ENCODE results near the gene KRT13. TPM values are rescaled to one million over a fixed set of nuclear protein-coding genes. Genes with fewer than 3 reads are reported as not detected.

KRT13 gene
- total and polyA plus RNA-seq, 2 experiments from 2014 or later = 8.1 to 24.8 TPM

DNA sequence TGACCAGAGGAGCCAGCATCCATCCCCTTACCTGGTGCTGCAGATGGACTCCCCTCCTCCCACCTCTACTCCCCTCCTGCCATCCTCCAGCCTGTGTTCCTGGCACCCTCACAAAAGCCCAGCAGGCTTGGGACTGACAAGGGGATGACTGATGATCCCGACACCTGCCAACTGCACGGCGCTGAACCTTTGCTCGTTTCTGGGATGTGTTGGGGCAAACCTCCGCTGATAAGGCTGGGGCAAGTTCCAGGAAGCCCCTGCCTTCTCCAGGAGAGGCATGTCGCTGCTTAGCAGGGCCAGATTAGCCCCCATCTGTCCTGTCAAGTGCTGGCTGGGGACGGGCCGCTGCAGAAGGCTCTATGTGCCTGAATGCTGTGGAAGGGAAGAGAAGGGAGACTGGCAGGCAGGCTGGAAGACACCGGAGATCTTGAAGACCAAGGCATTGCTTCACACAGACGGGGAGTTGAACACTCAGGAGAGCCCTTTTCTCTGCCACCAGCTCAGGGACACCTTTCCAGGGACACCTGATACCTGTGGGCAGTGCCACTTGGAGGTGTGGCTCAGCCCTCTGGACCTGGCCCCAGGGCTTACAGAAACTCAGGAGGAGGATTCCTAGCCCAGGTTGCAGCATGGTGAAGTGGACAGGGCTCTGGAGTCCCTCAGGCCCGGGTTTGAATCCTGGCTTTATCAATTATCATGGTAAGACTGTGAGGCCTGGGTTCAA, 14.3 kb upstream of the KRT13 start:
- Histone ChIP-seq H3K9me2 (replicated peaks; ENCODE audit: insufficient read depth) (no peaks in the 10 kb centered on the region), H3K27me3 (no peaks in the 10 kb centered on the region), H3K4me1 (ENCODE audit: insufficient read depth) (peaks cover 47% of the 10 kb centered on the region), H3K36me3 (replicated peaks; ENCODE audit: insufficient read depth, low read depth) (no peaks in the 10 kb centered on the region), H3K79me2 (no peaks in the 10 kb centered on the region), H3K4me2 (no peak overlapping the region), H2AFZ (no peak overlapping the region), H3K9me3 (ENCODE audit: low read depth) (no peaks in the 10 kb centered on the region), H3K4me3 (no peak overlapping the region), H3K27ac (peak overlapping the region; percentile 73), H4K20me1 (ENCODE audit: insufficient read depth, poor library complexity, severe bottlenecking) (peaks cover 3% of the 10 kb centered on the region)
- 50% methylated on average over 11 of the region's 11 CpGs for WGBS (ENCODE audit: low lambda C conversion rate, missing lambda C conversion rate)
- no peak for DNase-seq (ENCODE audit: low spot score)
- TF ChIP-seq EZH2 (IDR thresholded peaks at IDR 0.05; ENCODE audit: borderline replicate concordance) (no peak), CTCF (IDR thresholded peaks at IDR 0.05; ENCODE audit: poor library complexity) (no peak), EZH2phosphoT487 (IDR thresholded peaks at IDR 0.05; ENCODE audit: low read depth, severe bottlenecking, unreplicated experiment) (no peak)

GRCh38 chr17:41518789-41519449, 13.5 kb upstream of the KRT13 start, which contains the start of gene KRT15:
KRT15 (minus strand) TSS chr17:41518890; CDS start chr17:41518827, 63 bp downstream.
- 72% methylated on average over 8 of the region's 8 CpGs for WGBS (ENCODE audit: low lambda C conversion rate, missing lambda C conversion rate)
- Histone ChIP-seq H3K9me2 (replicated peaks; ENCODE audit: insufficient read depth) (no peaks in the 10 kb centered on the region), H3K36me3 (replicated peaks; ENCODE audit: insufficient read depth, low read depth) (no peaks in the 10 kb centered on the region), H4K20me1 (ENCODE audit: insufficient read depth, poor library complexity, severe bottlenecking) (no peaks in the 10 kb centered on the region), H3K4me2 (no peak within 1 kb of the TSS), H3K4me3 (no peak within 1 kb of the TSS), H3K27ac (peak within 1 kb of the TSS; percentile 73), H3K79me2 (no peaks in the 10 kb centered on the region), H3K4me1 (ENCODE audit: insufficient read depth) (peaks cover 46% of the 10 kb centered on the region), H3K9me3 (ENCODE audit: low read depth) (no peaks in the 10 kb centered on the region), H2AFZ (no peak within 1 kb of the TSS), H3K27me3 (no peaks in the 10 kb centered on the region)
- no peak for TF ChIP-seq CTCF (IDR thresholded peaks at IDR 0.05; ENCODE audit: poor library complexity)
- no peak for TF ChIP-seq EZH2 (IDR thresholded peaks at IDR 0.05; ENCODE audit: borderline replicate concordance)
- TF ChIP-seq EZH2phosphoT487 (IDR thresholded peaks at IDR 0.05; ENCODE audit: low read depth, severe bottlenecking, unreplicated experiment) = no peak
- DNase-seq (ENCODE audit: low spot score) = no peak

- 69% methylated on average over 3 of the region's 3 CpGs for WGBS (ENCODE audit: low lambda C conversion rate, missing lambda C conversion rate)
- H3K9me3 ChIP-seq (ENCODE audit: low read depth) = no peaks in the 10 kb centered on the region
- no peak for DNase-seq (ENCODE audit: low spot score)
- H2AFZ ChIP-seq = no peak overlapping the region
- no peaks in the 10 kb centered on the region for H3K79me2 ChIP-seq
- H3K27me3 ChIP-seq = no peaks in the 10 kb centered on the region
- TF ChIP-seq EZH2 (IDR thresholded peaks at IDR 0.05; ENCODE audit: borderline replicate concordance) (no peak), EZH2phosphoT487 (IDR thresholded peaks at IDR 0.05; ENCODE audit: low read depth, severe bottlenecking, unreplicated experiment) (no peak), CTCF (IDR thresholded peaks at IDR 0.05; ENCODE audit: poor library complexity) (no peak)
- no peak overlapping the region for H3K4me3 ChIP-seq
- no peak overlapping the region for H3K4me2 ChIP-seq
- H3K27ac ChIP-seq = no peak overlapping the region
- H4K20me1 ChIP-seq (ENCODE audit: insufficient read depth, poor library complexity, severe bottlenecking) = no peaks in the 10 kb centered on the region
- H3K4me1 ChIP-seq (ENCODE audit: insufficient read depth) = peaks cover 37% of the 10 kb centered on the region
- H3K36me3 ChIP-seq (replicated peaks; ENCODE audit: insufficient read depth, low read depth) = no peaks in the 10 kb centered on the region
- H3K9me2 ChIP-seq (replicated peaks; ENCODE audit: insufficient read depth) = no peaks in the 10 kb centered on the region
These were observed 12.6 kb upstream of the KRT13 start for GRCh38 chr17:41518031-41518430.

Data from hepatocyte (in vitro differentiated cells).